IMR-90 (cell line): Measurements from ENCODE around the gene TNRC6C. TPM values are rescaled to one million over a fixed set of nuclear protein-coding genes. Genes with fewer than 3 reads are reported as not detected.

ENCODE experiments used
- ATAC-seq: fragments of 200-7000 bp; cut with Tn5 transposase; 2 replicates; pipeline ENCODE4 v1.9.1; 2020; ENCODE audit warnings: low read depth, mild to moderate bottlenecking, moderate library complexity
- BruUV-seq: library from RNA; stranded (reverse); fragments of 400-500 nt; replicated peaks from 2 replicates; lab custom pipeline; 2021; lab: Mats Ljungman, UMichigan
- CTCF ChIA-PET: fragments of 300-600 bp; formaldehyde crosslinking; extraction: SDS; loops from one replicate; lab custom pipeline; 2021; ENCODE audit warnings: antibody characterized with exemption; lab: Yijun Ruan, JAX
- POLR2A ChIA-PET: fragments of 300-600 bp; sonication (Branson Sonifier 250); formaldehyde crosslinking; loops from one replicate; lab custom pipeline; 2022; ENCODE audit warnings: antibody characterized with exemption; ENCODE audit not compliant: unreplicated experiment; lab: Charles Lee
- DNase-seq: peaks from one replicate; pipeline ENCODE4 v3.0.0; 2013
- H2AFZ ChIP-seq: replicated peaks from 2 replicates; pipeline ENCODE3; 2013; ENCODE audit warnings: low read length, mild to moderate bottlenecking; ENCODE audit not compliant: poor library complexity
- H2AK5ac ChIP-seq: 2 replicates; pipeline ENCODE4 v1.6.1; 2013; ENCODE audit warnings: low read depth, low read length, inconsistent platforms
- H2AK9ac ChIP-seq: replicated peaks from 2 replicates; pipeline ENCODE3; 2013; ENCODE audit warnings: mild to moderate bottlenecking, low read depth, low read length, moderate library complexity; ENCODE audit not compliant: poor library complexity
- H2BK120ac ChIP-seq: 2 replicates; pipeline ENCODE4 v1.6.1; 2013; ENCODE audit warnings: low read depth, low read length, inconsistent platforms
- H2BK15ac ChIP-seq: 3 replicates; pipeline ENCODE4 v1.6.1; 2013; ENCODE audit warnings: low read depth, low read length, inconsistent platforms
- H2BK20ac ChIP-seq: 2 replicates; pipeline ENCODE4 v1.6.1; 2013; ENCODE audit warnings: low read depth, mild to moderate bottlenecking, inconsistent platforms, low read length, moderate library complexity
- H2BK5ac ChIP-seq: 2 replicates; pipeline ENCODE4 v1.6.1; 2013; ENCODE audit warnings: mild to moderate bottlenecking, low read depth, low read length, inconsistent platforms; ENCODE audit not compliant: poor library complexity, severe bottlenecking
- H3K14ac ChIP-seq: replicated peaks from 2 replicates; pipeline ENCODE4 v1.6.1; 2013; ENCODE audit warnings: low read depth, low read length, inconsistent platforms
- H3K18ac ChIP-seq: 2 replicates; pipeline ENCODE4 v1.6.1; 2013; ENCODE audit warnings: low read depth, low read length, control low read depth
- H3K23ac ChIP-seq: 2 replicates; pipeline ENCODE4 v1.6.1; 2013; ENCODE audit warnings: low read depth, low read length, inconsistent platforms
- H3K27ac ChIP-seq: 2 replicates; pipeline ENCODE4 v1.5.1; 2013; ENCODE audit warnings: mild to moderate bottlenecking, control low read depth, low read length; ENCODE audit not compliant: insufficient read depth
- H3K27me3 ChIP-seq: 2 replicates; pipeline ENCODE4 v1.6.1; 2013; ENCODE audit warnings: low read length; ENCODE audit not compliant: control insufficient read depth, insufficient read depth
- H3K36me3 ChIP-seq: 2 replicates; pipeline ENCODE4 v1.6.1; 2013; ENCODE audit warnings: low read length, mixed read lengths; ENCODE audit not compliant: control insufficient read depth, insufficient read depth
- H3K4ac ChIP-seq: 2 replicates; pipeline ENCODE4 v1.6.1; 2013; ENCODE audit warnings: low read depth, low read length, inconsistent platforms
- H3K4me1 ChIP-seq: 2 replicates; pipeline ENCODE4 v1.6.1; 2013; ENCODE audit warnings: low read length, mixed read lengths; ENCODE audit not compliant: control insufficient read depth, insufficient read depth
- H3K4me2 ChIP-seq: 2 replicates; pipeline ENCODE4 v1.6.1; 2013; ENCODE audit warnings: low read depth, mild to moderate bottlenecking, control low read depth, low read length, moderate library complexity
- H3K4me3 ChIP-seq: 2 replicates; pipeline ENCODE4 v1.5.1; 2013; ENCODE audit warnings: low read depth, mild to moderate bottlenecking, control low read depth, low read length, moderate library complexity; ENCODE audit not compliant: insufficient read depth
- H3K56ac ChIP-seq: 2 replicates; pipeline ENCODE4 v1.6.1; 2013; ENCODE audit warnings: low read length, inconsistent platforms; ENCODE audit not compliant: insufficient read depth; ENCODE audit errors: extremely low read depth
- H3K79me1 ChIP-seq, 2 experiments: 2 replicates each; pipeline ENCODE4 v1.6.1; 2013; ENCODE audit warnings: low read length in 2 of 2, inconsistent platforms in 1 of 2, low read depth in 1 of 2
- H3K9ac ChIP-seq: 2 replicates; pipeline ENCODE4 v1.6.1; 2013; ENCODE audit warnings: low read depth, low read length, control low read depth
- H3K9me1 ChIP-seq: 2 replicates; pipeline ENCODE4 v1.6.1; 2013; ENCODE audit warnings: low read length, inconsistent platforms; ENCODE audit not compliant: insufficient read depth
- H3K9me3 ChIP-seq: 2 replicates; pipeline ENCODE4 v1.6.1; 2013; ENCODE audit warnings: low read length; ENCODE audit not compliant: control insufficient read depth, insufficient read depth
- H4K20me1 ChIP-seq: 2 replicates; pipeline ENCODE4 v1.6.1; 2013; ENCODE audit warnings: low read length, inconsistent platforms; ENCODE audit not compliant: insufficient read depth
- H4K5ac ChIP-seq: 2 replicates; pipeline ENCODE4 v1.6.1; 2013; ENCODE audit warnings: mild to moderate bottlenecking, low read depth, low read length, control low read depth
- H4K8ac ChIP-seq, 2 experiments: 2 replicates each; pipeline ENCODE4 v1.6.1; 2013; ENCODE audit warnings: low read depth in 2 of 2, low read length in 2 of 2, control low read depth in 1 of 2, inconsistent platforms in 1 of 2
- H4K91ac ChIP-seq: 2 replicates; pipeline ENCODE4 v1.6.1; 2013; ENCODE audit warnings: low read depth, low read length, inconsistent platforms; ENCODE audit not compliant: insufficient read depth
- MAFK ChIP-seq: IDR thresholded peaks from 2 replicates; pipeline ENCODE4 v1.6.1; 2012; ENCODE audit warnings: low read depth, low read length, improper control_type of control experiment
- MAZ ChIP-seq: IDR thresholded peaks from 2 replicates; pipeline ENCODE4 v1.6.1; 2012; ENCODE audit warnings: low read depth, mild to moderate bottlenecking, low read length, improper control_type of control experiment, moderate library complexity, borderline replicate concordance
- RAD21 ChIP-seq: IDR thresholded peaks from 2 replicates; pipeline ENCODE4 v1.6.1; 2012; ENCODE audit warnings: low read length, improper control_type of control experiment
- WGBS, 2 experiments: methylation state at CpG; one replicate each; pipeline versions ENCODE4 v1.1.5 to v1.1.7; 2013; ENCODE audit warnings: missing lambda C conversion rate in 2 of 2; ENCODE audit not compliant: insufficient read length in 1 of 2; ENCODE audit errors: extremely low coverage in 2 of 2; 5-methylcytosine and 5-hydroxymethylcytosine counted together
- dilution Hi-C: fragments of 300-500 bp; cut with HindIII; formaldehyde crosslinking; loops from one replicate; pipeline ENCODE4 v1.14.3; 2018; ENCODE audit warnings: low sequenced_read_pairs; ENCODE audit not compliant: unreplicated experiment
- in situ Hi-C: fragments of 300-500 bp; cut with MboI; formaldehyde crosslinking; loops from 3 replicates; pipeline ENCODE4 v1.14.3; 2019; ENCODE audit warnings: low sequenced_read_pairs, inconsistent platforms, mixed read lengths
- intact Hi-C: fragments of 100-400 bp; cut with micrococcal nuclease; formaldehyde crosslinking; loops from 2 replicates; pipeline ENCODE4 v1.10.0; 2022
- polyA plus RNA-seq, 3 experiments: library from polyadenylated mRNA; depleted of rRNA; stranded (reverse); fragments of >200 nt; gene quantifications; 2 replicates each; pipeline ENCODE4 v1.2.3, GENCODE V29; 2012; ENCODE audit warnings: low replicate concordance in 1 of 3
- total RNA-seq: library from RNA; depleted of rRNA; stranded (reverse); fragments of >200 nt; gene quantifications from 2 replicates; pipeline ENCODE4 v1.2.3, GENCODE V29; 2012

TNRC6C gene
- total and polyA plus RNA-seq, 2 of the 4 experiments (the other 2 are of a cell fraction): 1.6 to 2.7 TPM

GRCh38 chr17:78000341-78000740 lies 41.8 kb downstream of the TNRC6C start:
- H3K9me1 ChIP-seq: peaks cover 12% of the 10 kb centered on the region
- dilution Hi-C loops (no loop called here), in situ Hi-C loops (no loop called here), intact Hi-C loops (loop anchor here (2.0 kb wide), 1 partner anchor 42 kb away; the partner anchor contains the start of gene TNRC6C)
- no peak overlapping the region for H2AK5ac ChIP-seq
- 0 out of 2 replicates have a peak, but pooled peaks have one; percentile 27 for TF ChIP-seq MAZ
- peak; percentile 52 for TF ChIP-seq MAFK
- no peak for TF ChIP-seq RAD21
- no peak overlapping the region for H4K8ac ChIP-seq
- no peak overlapping the region for H2AFZ ChIP-seq
- H2AK9ac ChIP-seq: no peak overlapping the region
- ChIA-PET CTCF (no interaction called here), POLR2A (no interaction called here)
- H2BK20ac ChIP-seq: no peak overlapping the region
- H3K4me2 ChIP-seq: peak overlapping the region; percentile 53
- no peaks in the 10 kb centered on the region for H3K27me3 ChIP-seq
- H3K79me1 ChIP-seq: peaks cover 23 to 49% of the 10 kb centered on the region in 2 experiments
- no TSS peak for BruUV-seq
- no peak overlapping the region for H3K9ac ChIP-seq
- no peak overlapping the region for H2BK5ac ChIP-seq
- H3K18ac ChIP-seq: no peak overlapping the region
- H3K56ac ChIP-seq: no peak overlapping the region
- H3K9me3 ChIP-seq: no peaks in the 10 kb centered on the region
- H3K14ac ChIP-seq: no peak overlapping the region
- no peaks in the 10 kb centered on the region for H3K36me3 ChIP-seq
- no peak overlapping the region for H3K23ac ChIP-seq
- H2BK120ac ChIP-seq: no peak overlapping the region
- peaks cover 10% of the 10 kb centered on the region for H3K4me1 ChIP-seq
- no peak overlapping the region for H2BK15ac ChIP-seq
- H4K20me1 ChIP-seq: no peaks in the 10 kb centered on the region
- H4K91ac ChIP-seq: no peak overlapping the region
- peak; percentile 60 for DNase-seq
- WGBS, 2 experiments: no CpG with 5 or more reads among the region's 3 CpGs
- H3K27ac ChIP-seq: no peak overlapping the region
- H3K4me3 ChIP-seq: no peak overlapping the region
- peak; percentile 79 for ATAC-seq
- no peak overlapping the region for H3K4ac ChIP-seq
- no peak overlapping the region for H4K5ac ChIP-seq
